Activated CD8-positive, alpha-beta memory T cell treated with anti-CD3 and anti-CD28 coated beads, Interleukin-2, amount 10 ng/mL, durations not matched to agents 7 days and 5 days (primary cell): ENCODE measurements around the gene CDKL5. TPM values are rescaled to one million over a fixed set of nuclear protein-coding genes. Genes with fewer than 3 reads are reported as not detected.
"Not testable (repeated sequence)": the region's sequence is repeated elsewhere in the genome, so short reads cannot be mapped to it uniquely, and the experiment has no call there.

Source experiments
- ATAC-seq: fragments of 150-1000 bp; cut with Tn5 transposase; one replicate; pipeline ENCODE4 v1.10.0; 2021; ENCODE audit warnings: moderate library complexity
- CTCF ChIA-PET: fragments of 350-600 bp; sonication (Branson Sonifier 250); formaldehyde crosslinking; loops from one replicate; lab custom pipeline; 2021; ENCODE audit warnings: antibody characterized with exemption; lab: Charles Lee
- DNase-seq: peaks from one replicate; pipeline ENCODE4 v3.0.0-alpha.2; 2020
- H3K27ac Mint-ChIP-seq: one replicate; pipeline ENCODE4 v1.8.0; 2021; ENCODE audit warnings: mild to moderate bottlenecking, mixed read lengths
- H3K27me3 Mint-ChIP-seq: one replicate; pipeline ENCODE4 v1.8.0; 2021; ENCODE audit warnings: mixed read lengths
- H3K36me3 Mint-ChIP-seq: one replicate; pipeline ENCODE4 v1.8.0; 2021; ENCODE audit warnings: mild to moderate bottlenecking, mixed read lengths
- H3K4me1 Mint-ChIP-seq: one replicate; pipeline ENCODE4 v1.8.0; 2021; ENCODE audit warnings: mixed read lengths
- H3K4me3 Mint-ChIP-seq: one replicate; pipeline ENCODE4 v1.8.0; 2021; ENCODE audit warnings: mild to moderate bottlenecking, moderate library complexity, mixed read lengths
- H3K9me3 Mint-ChIP-seq: one replicate; pipeline ENCODE4 v1.8.0; 2022; ENCODE audit warnings: low read depth, mixed read lengths
- total RNA-seq, 2 experiments: library from RNA; stranded (reverse); gene quantifications; one replicate each; pipeline ENCODE4 v1.2.3, GENCODE V29; 2021

The CDKL5 gene
- total RNA-seq, 2 experiments from 2014 or later: 1.1 to 1.3 TPM

DNA sequence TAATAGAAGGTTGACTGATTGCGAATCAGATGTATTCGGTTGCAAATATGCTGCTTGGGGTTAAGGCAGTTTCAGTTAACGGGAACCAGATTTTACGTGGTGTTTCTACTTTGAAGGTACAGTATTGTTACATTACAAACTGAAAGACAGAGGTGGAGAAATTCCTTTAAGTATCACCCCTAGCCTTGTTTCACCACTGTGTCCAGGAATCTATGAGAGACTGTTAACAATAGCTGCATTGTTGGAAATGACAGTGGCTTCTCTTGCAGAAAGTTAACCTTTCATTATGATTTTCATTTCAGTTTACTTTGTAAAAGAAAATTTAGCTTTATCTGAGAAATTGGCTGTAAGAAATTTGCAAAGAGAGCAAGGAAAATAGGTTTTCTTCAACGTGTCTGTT, 2.6 kb downstream of the CDKL5 start:
- no peak overlapping the region for H3K4me3 Mint-ChIP-seq
- CTCF ChIA-PET: no interaction called here
- peaks cover 8% of the 10 kb centered on the region for H3K4me1 Mint-ChIP-seq
- DNase-seq: no peak
- H3K27me3 Mint-ChIP-seq: peaks cover 5% of the 10 kb centered on the region
- H3K9me3 Mint-ChIP-seq: no peaks in the 10 kb centered on the region
- no peak overlapping the region for H3K27ac Mint-ChIP-seq
- no peak for ATAC-seq
- H3K36me3 Mint-ChIP-seq: no peaks in the 10 kb centered on the region

DNA sequence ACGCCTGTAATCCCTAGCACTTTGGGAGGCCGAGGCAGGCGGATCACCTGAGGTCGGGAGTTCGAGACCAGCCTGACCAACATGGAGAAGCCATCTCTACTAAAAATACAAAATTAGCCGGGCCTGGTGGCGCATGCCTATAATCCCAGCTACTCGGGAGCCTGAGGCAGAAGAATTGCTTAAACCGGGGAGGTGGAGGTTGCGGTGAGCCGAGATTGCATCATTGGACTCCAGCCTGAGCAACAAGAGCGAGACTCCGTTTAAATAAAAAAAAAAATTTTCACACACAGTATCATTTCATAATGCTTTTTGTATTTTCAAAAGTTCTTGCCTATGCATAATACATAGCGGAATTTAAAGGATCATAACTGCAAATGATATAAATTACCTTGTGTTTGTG, 7.9 kb downstream of the CDKL5 start:
- H3K36me3 Mint-ChIP-seq, DNase-seq, H3K4me1 Mint-ChIP-seq, H3K9me3 Mint-ChIP-seq, H3K27ac Mint-ChIP-seq, H3K4me3 Mint-ChIP-seq, ATAC-seq, H3K27me3 Mint-ChIP-seq: not testable (repeated sequence)
- CTCF ChIA-PET: interaction anchor here (1.0 kb wide), 1 partner anchor 8 kb away, joined by 3 read pairs; the partner anchor contains the start of gene CDKL5

DNA sequence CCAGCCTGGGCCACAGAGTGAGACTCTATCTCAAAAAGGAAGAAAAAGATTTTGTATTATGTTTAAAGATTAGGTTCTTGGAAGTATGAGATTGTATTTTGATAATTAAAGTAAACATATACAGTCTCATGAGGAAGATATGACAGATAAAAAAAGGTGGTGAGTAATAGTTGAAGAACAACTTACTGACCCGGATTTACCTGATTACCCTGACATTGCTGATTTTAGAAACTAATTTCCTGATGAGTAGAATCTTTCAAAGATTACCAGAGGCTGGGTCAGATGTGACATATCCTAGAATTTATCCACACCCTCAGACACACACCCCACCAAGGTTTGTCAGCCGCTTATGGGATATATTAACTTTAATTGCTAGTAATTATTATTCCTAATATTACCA, 9.5 kb downstream of the CDKL5 start:
- no peaks in the 10 kb centered on the region for H3K27me3 Mint-ChIP-seq
- no peak for ATAC-seq
- H3K4me3 Mint-ChIP-seq: no peak overlapping the region
- no peaks in the 10 kb centered on the region for H3K36me3 Mint-ChIP-seq
- no peaks in the 10 kb centered on the region for H3K9me3 Mint-ChIP-seq
- no peak for DNase-seq
- H3K27ac Mint-ChIP-seq: no peak overlapping the region
- H3K4me1 Mint-ChIP-seq: no peaks in the 10 kb centered on the region
- CTCF ChIA-PET: no interaction called here

DNA sequence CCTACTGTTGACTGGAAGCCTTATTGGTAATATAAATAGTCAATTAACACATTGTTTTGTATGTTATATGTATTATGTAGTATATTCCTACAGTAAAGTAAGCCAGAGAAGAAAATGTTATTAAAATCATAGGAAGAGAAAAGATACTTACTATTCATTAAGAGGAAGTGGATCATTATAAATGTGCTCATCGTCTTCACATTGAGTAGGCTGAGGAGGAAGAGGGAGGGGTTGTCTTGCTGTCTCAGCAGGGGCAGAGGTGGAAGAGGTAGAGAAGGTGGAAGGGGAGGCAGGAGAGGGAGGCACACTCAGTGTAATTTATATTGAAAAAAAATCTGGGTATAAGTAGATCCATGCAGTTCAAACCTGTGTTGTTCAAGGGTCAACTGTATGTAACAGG, 10.6 kb downstream of the CDKL5 start:
- no peaks in the 10 kb centered on the region for H3K27me3 Mint-ChIP-seq
- no peak for DNase-seq
- no peak for ATAC-seq
- no peak overlapping the region for H3K4me3 Mint-ChIP-seq
- no peaks in the 10 kb centered on the region for H3K36me3 Mint-ChIP-seq
- H3K9me3 Mint-ChIP-seq: no peaks in the 10 kb centered on the region
- CTCF ChIA-PET: interaction anchor here (0.6 kb wide), 1 partner anchor 605 kb away, joined by 3 read pairs; no protein-coding TSS in a partner anchor
- H3K27ac Mint-ChIP-seq: no peak overlapping the region
- H3K4me1 Mint-ChIP-seq: peaks cover 3% of the 10 kb centered on the region

DNA sequence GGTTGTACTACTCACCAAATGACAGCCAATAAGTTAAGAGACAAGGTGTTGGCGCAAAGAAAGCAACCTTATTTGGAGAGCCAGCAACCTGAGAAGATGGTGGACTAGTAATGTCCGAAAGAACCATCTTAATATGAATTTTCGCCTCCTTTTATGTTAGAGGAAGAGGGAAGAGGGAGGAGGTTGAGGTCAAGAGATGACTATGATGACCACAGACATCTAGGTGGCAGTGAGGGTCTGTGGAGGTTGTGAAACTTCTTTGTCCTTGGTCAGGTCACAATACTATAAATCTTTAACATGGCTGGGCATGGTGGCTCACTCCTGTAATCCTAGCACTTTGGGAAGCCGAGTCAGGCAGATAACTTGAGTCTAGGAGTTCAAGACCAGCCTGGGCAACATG, 15.4 kb downstream of the CDKL5 start:
- H3K4me1 Mint-ChIP-seq: peaks cover 12% of the 10 kb centered on the region
- no peak for ATAC-seq
- H3K27me3 Mint-ChIP-seq: no peaks in the 10 kb centered on the region
- no peak overlapping the region for H3K4me3 Mint-ChIP-seq
- CTCF ChIA-PET: no interaction called here
- no peaks in the 10 kb centered on the region for H3K36me3 Mint-ChIP-seq
- H3K27ac Mint-ChIP-seq: no peak overlapping the region
- DNase-seq: no peak
- H3K9me3 Mint-ChIP-seq: no peaks in the 10 kb centered on the region

DNA sequence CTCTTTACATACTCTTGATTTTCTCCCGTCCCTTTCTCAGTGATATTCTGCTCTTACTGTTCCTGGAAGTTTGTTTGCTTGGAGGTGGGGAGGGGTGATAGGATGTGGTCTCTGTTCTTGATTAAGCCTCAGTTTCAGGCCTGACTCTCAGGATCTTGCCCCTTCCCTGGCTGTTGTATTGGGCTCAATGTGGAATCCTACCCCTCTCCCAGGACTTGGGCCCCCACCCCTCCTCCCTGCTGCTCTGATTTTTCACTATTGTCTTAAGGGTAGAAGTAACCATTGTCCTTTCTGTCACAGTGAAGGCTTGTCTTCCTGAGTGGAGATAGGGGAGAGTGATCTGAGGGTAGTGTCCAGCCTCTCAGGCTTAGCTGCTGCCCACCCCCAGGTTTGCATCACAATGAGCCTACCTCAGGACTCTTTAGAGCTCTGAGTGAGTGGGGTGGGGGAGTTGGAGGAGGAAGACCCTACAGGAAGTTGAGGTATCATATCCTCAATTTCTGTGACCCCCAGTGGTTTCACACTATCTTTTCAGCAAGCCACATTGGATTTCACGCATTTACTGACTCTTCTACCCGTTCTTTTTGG, 16.5 kb downstream of the CDKL5 start:
- H3K4me3 Mint-ChIP-seq: no peak overlapping the region
- ATAC-seq (no peak), DNase-seq (no peak)
- CTCF ChIA-PET: no interaction called here
- no peak overlapping the region for H3K27ac Mint-ChIP-seq
- H3K4me1 Mint-ChIP-seq: peaks cover 12% of the 10 kb centered on the region
- H3K36me3 Mint-ChIP-seq: no peaks in the 10 kb centered on the region
- H3K27me3 Mint-ChIP-seq: no peaks in the 10 kb centered on the region
- H3K9me3 Mint-ChIP-seq: no peaks in the 10 kb centered on the region

DNA sequence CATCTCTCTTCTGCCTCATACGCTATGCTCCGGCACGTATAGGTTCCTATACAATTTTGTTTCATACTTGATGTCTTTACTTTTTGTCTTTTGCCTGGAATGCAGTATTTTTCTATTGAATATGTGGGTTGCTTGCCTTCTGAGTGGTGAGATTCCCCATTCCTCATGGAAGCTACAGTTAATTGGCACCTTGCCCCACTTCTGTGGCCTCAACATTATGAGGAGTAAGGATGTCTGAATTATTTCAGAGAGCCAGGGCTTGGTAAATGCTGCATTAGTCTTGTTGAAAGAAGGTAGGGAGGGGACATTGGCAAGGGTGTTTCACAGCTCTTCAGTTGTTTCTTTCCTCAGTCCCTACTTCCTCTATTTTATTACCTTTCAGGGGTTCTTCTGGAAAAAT, 23.0 kb downstream of the CDKL5 start:
- H3K4me3 Mint-ChIP-seq: no peak overlapping the region
- H3K27me3 Mint-ChIP-seq: no peaks in the 10 kb centered on the region
- no peaks in the 10 kb centered on the region for H3K4me1 Mint-ChIP-seq
- H3K9me3 Mint-ChIP-seq: no peaks in the 10 kb centered on the region
- H3K27ac Mint-ChIP-seq: no peak overlapping the region
- CTCF ChIA-PET: no interaction called here
- H3K36me3 Mint-ChIP-seq: peaks cover 1% of the 10 kb centered on the region
- no peak for ATAC-seq
- DNase-seq: no peak

DNA sequence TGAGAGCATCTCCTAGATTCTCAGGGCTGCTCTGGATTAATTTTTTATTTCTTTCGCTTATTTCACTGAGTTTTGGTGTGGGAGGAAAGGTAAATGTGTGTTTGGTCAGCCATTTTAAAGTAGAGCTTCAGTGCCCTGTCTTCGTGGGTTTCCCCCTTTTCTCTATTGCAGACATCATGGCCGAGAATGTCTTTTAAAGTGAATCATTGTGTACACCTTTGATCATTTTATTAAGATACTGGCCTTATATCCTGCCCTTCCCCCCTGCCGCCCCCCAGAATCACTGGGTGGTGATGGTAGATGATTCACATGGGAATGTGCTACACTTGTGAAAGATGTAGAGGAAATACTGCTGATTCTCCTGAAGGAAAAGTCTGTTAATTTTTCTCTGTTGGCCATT, 23.8 kb downstream of the CDKL5 start:
- no peak overlapping the region for H3K4me3 Mint-ChIP-seq
- CTCF ChIA-PET: no interaction called here
- no peaks in the 10 kb centered on the region for H3K4me1 Mint-ChIP-seq
- H3K9me3 Mint-ChIP-seq: no peaks in the 10 kb centered on the region
- no peak for DNase-seq
- H3K27me3 Mint-ChIP-seq: no peaks in the 10 kb centered on the region
- ATAC-seq: no peak
- H3K36me3 Mint-ChIP-seq: peaks cover 1% of the 10 kb centered on the region
- H3K27ac Mint-ChIP-seq: no peak overlapping the region

DNA sequence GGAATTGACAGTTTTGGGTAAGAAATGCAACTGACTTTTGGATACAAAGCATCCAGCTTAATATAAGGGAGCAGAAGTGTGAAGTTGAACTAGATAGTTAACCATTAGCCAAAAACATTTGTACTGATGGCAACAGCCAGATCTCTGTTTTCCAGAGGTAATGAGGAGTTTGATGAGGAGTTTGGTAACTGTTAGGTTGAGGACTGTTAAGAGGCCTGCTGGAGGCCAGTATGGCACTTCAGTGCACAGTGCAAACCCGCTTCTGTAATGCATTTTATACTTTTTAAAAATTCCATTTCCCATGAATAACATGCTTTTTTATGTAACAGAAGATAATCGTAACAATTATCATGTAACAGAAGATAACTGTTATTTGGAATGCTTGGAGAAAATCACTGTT, 30.0 kb downstream of the CDKL5 start:
- H3K4me3 Mint-ChIP-seq: no peak overlapping the region
- DNase-seq (no peak), ATAC-seq (no peak)
- no peak overlapping the region for H3K27ac Mint-ChIP-seq
- no peaks in the 10 kb centered on the region for H3K4me1 Mint-ChIP-seq
- no peaks in the 10 kb centered on the region for H3K9me3 Mint-ChIP-seq
- CTCF ChIA-PET: no interaction called here
- no peaks in the 10 kb centered on the region for H3K36me3 Mint-ChIP-seq
- no peaks in the 10 kb centered on the region for H3K27me3 Mint-ChIP-seq

DNA sequence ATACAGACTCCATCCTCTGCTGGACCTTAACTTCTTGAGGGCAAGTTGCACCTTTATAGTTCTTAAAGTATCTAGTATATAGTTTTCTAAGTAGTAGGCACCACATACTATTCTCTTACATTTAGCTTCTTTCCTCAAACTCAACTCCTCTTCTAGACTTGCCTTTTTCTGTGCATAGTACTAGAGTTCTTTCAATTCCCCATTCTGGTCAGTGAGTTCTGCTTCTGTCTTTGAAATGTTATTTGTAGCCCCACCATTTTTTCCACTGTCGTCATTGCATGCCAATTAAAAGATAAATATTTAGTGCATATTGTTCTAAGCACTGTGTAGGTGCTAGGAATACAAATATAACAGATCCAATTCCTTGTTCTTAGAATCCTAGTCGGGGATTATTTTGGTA, 31.6 kb downstream of the CDKL5 start:
- Mint-ChIP-seq H3K27ac (no peak overlapping the region), H3K9me3 (no peaks in the 10 kb centered on the region), H3K36me3 (no peaks in the 10 kb centered on the region), H3K4me3 (no peak overlapping the region), H3K27me3 (no peaks in the 10 kb centered on the region), H3K4me1 (no peaks in the 10 kb centered on the region)
- CTCF ChIA-PET: no interaction called here
- DNase-seq (no peak), ATAC-seq (no peak)

DNA sequence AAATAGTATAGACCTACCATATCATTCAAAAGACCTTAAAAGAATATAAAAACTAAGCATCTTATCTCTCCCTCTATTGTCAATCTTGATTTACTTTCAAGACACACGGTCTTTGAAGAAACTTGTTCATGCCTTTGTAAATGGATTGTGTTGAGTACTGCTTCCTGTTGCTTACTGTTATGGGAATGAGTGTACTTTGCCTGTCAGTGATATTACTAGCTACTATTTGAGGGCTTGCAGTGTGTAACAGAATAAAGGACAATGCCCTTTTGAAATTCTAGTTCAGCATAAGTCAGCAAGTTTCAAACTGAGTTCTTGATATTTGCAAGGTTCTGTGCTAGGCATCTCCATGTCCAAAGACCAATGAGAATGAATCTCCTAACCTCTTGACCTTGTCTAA, 36.0 kb downstream of the CDKL5 start:
- DNase-seq (no peak), ATAC-seq (no peak)
- Mint-ChIP-seq H3K36me3 (no peaks in the 10 kb centered on the region), H3K9me3 (no peaks in the 10 kb centered on the region), H3K27me3 (no peaks in the 10 kb centered on the region), H3K4me1 (no peaks in the 10 kb centered on the region), H3K4me3 (no peak overlapping the region), H3K27ac (no peak overlapping the region)
- CTCF ChIA-PET: no interaction called here

DNA sequence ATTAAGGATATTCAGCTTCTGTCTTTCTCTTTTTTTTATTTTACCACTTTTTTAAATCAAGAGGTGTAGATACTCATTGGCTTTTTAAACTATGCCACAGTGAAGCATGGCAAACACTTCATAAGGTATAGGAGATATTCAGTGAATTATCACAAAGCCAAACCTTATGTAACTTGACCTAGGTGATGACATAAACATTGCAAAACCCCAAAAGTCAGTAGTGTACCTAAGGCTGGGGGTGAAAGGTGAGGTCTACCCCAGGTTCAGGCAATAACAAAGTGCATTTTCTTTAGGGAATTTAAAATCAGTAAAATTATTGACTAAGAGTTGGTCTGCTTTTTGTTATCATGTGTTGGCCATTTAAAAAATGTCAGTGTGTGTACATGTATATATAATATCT, 39.1 kb downstream of the CDKL5 start:
- CTCF ChIA-PET: no interaction called here
- Mint-ChIP-seq H3K36me3 (no peaks in the 10 kb centered on the region), H3K4me1 (peaks cover 2% of the 10 kb centered on the region), H3K27ac (no peak overlapping the region), H3K27me3 (no peaks in the 10 kb centered on the region), H3K9me3 (no peaks in the 10 kb centered on the region), H3K4me3 (no peak overlapping the region)
- no peak for ATAC-seq
- DNase-seq: no peak

DNA sequence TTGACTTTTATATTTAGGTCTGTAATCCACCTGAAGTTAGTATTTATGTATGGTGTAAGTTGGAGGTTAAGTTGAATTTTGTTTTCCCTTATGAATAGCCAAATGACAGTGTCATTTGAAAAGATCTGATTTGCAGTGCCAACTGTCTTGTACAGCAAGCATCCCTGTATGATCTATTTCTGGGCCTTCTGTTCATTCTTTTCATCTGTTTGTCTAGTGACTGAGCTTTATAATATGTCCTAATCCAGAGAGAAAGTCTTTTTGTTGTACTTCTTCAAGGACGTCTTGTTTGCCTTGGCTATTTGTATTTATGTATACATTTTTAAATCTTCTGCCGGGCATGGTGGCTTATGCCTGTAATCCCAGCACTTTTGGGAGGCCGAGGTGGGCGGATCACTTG, 39.6 kb downstream of the CDKL5 start:
- ATAC-seq: no peak
- CTCF ChIA-PET: no interaction called here

DNA sequence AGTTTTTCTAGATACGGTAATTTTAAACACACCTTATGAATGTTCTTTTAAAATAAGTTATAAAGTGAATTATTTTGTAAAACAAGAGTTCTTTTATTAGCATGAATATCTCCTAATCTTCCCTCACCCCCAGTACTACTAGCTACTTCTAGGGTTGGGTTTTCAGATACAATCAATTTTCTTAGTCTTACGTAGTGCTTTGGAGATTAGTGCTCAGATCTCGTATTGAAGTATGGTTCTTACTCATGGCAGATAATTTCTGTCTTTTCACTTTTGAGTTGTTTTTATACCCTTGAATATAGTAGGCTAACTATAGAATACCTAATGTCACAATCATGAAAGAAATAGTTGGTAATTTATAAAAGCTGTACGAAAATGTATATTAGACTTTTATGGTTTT, 43.2 kb downstream of the CDKL5 start:
- no peak for DNase-seq
- CTCF ChIA-PET: interaction anchor here (0.7 kb wide), 1 partner anchor 778 kb away, joined by 3 read pairs; no protein-coding TSS in a partner anchor

More for the DNA sequence above, 39.6 kb downstream of the CDKL5 start:
- H3K4me1 Mint-ChIP-seq: peaks cover 2% of the 10 kb centered on the region
- no peaks in the 10 kb centered on the region for H3K36me3 Mint-ChIP-seq
- no peaks in the 10 kb centered on the region for H3K27me3 Mint-ChIP-seq
- no peak for DNase-seq
- no peak overlapping the region for H3K4me3 Mint-ChIP-seq
- no peaks in the 10 kb centered on the region for H3K9me3 Mint-ChIP-seq
- H3K27ac Mint-ChIP-seq: no peak overlapping the region

DNA sequence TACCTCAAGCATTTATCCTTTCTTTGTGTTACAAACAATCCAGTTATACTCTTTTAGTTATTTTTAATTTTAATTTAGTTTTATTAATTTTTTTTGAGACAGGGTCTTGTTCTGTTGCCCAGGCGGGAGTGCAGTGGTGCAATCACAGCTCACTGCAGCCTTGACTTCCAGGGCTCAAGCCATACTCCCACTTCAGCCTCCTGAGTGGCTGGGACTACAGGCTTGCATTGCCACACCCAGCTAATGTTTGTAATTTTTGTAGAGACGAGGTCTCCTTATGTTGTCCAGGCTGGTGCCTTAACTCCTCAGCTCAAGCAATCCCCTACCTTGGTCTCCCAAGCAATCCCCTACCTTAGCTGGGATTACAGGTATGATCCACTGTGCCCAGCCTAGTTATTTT, 45.9 kb downstream of the CDKL5 start:
- Mint-ChIP-seq H3K4me3 (no peak overlapping the region), H3K27me3 (no peaks in the 10 kb centered on the region), H3K27ac (no peak overlapping the region), H3K9me3 (no peaks in the 10 kb centered on the region), H3K4me1 (peaks cover 2% of the 10 kb centered on the region), H3K36me3 (no peaks in the 10 kb centered on the region)
- CTCF ChIA-PET: no interaction called here
- no peak for DNase-seq
- no peak for ATAC-seq

More for the DNA sequence above, 43.2 kb downstream of the CDKL5 start:
- no peak for ATAC-seq
- H3K4me1 Mint-ChIP-seq: peaks cover 2% of the 10 kb centered on the region
- H3K27ac Mint-ChIP-seq: no peak overlapping the region
- H3K9me3 Mint-ChIP-seq: no peaks in the 10 kb centered on the region
- no peaks in the 10 kb centered on the region for H3K27me3 Mint-ChIP-seq
- H3K36me3 Mint-ChIP-seq: no peaks in the 10 kb centered on the region
- H3K4me3 Mint-ChIP-seq: no peak overlapping the region
